Measurements from ENCODE around the gene STIMATE. TPM values are rescaled to one million over a fixed set of nuclear protein-coding genes. Genes with fewer than 3 reads are reported as not detected.

Gene STIMATE
- total and polyA plus RNA-seq, 9 of the 15 experiments (the other 6 are each of a cell fraction or from before 2014, with no cell fraction given), result 0.14 to 7.7 (median 4.9) TPM

DNA sequence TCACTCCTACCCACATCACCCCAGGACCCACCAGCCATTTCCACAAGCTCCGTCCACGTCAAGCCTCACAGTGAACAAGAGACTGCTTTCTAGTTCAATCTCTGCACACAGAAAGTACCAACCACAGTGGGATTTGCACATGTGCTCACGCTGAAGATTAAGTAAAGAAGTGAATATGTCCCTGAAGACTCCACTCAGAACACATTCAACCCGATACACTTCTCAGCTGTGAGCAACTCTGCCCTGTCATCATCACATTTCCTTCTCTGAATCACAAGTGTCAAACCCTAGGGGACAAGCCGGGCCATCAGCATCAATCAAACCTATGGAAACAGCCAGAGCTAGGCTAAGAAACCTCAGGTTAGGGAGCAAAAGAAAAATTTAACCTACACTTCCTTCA, 1.9 kb downstream of the STIMATE start:
- no peak for TF ChIP-seq HLTF (IDR thresholded peaks at IDR 0.05)
- TF ChIP-seq, protein P1, sequence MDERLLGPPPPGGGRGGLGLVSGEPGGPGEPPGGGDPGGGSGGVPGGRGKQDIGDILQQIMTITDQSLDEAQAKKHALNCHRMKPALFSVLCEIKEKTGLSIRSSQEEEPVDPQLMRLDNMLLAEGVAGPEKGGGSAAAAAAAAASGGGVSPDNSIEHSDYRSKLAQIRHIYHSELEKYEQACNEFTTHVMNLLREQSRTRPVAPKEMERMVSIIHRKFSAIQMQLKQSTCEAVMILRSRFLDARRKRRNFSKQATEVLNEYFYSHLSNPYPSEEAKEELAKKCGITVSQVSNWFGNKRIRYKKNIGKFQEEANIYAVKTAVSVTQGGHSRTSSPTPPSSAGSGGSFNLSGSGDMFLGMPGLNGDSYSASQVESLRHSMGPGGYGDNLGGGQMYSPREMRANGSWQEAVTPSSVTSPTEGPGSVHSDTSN (CRISPR knock-in tag; IDR thresholded peaks at IDR 0.05; ENCODE audit: low read depth), result no peak
- TF ChIP-seq, protein P1 (tag; conservative IDR thresholded peaks at IDR 0.05; ENCODE audit: low read depth), result 0 out of 2 replicates have a peak, but pooled peaks have one; percentile 22
- Histone ChIP-seq H3K9me1 (ENCODE audit: control insufficient read depth, insufficient read depth, low read length) (no peaks in the 10 kb centered on the region), H4K20me1 (replicated peaks; ENCODE audit: control insufficient read depth, insufficient read depth, low read length) (no peaks in the 10 kb centered on the region), H3K27ac (ENCODE audit: extremely low read depth, low read depth, low read length) (no peak overlapping the region), H3K79me2 (ENCODE audit: control insufficient read depth, insufficient read depth, low read length) (no peaks in the 10 kb centered on the region), H3K9me3 (replicated peaks; ENCODE audit: control insufficient read depth, insufficient read depth, low read depth, low read length) (no peaks in the 10 kb centered on the region), H3K9ac (ENCODE audit: insufficient read depth in 1 of 2, low read depth in 2 of 2, low read length in 2 of 2) (no peak overlapping the region), H2AFZ (ENCODE audit: low read depth, low read length) (no peak overlapping the region), H3K4me3 (no peak overlapping the region), H3K36me3 (ENCODE audit: control insufficient read depth, insufficient read depth, low read length) (no peaks in the 10 kb centered on the region), H3K4me1 (replicated peaks in 1 of 2; ENCODE audit: control insufficient read depth in 2 of 2, insufficient read depth in 2 of 2, low read length in 2 of 2) (peaks cover 7 to 14% of the 10 kb centered on the region in 2 experiments; a peak in 4 of 5 replicates), H3K27me3 (ENCODE audit: control insufficient read depth in 2 of 2, insufficient read depth in 2 of 2, low read length in 2 of 2) (no peaks in the 10 kb centered on the region), H3K4me2 (ENCODE audit: insufficient read depth, low read length) (no peak overlapping the region)
- no peak for ATAC-seq
- intact Hi-C loops (cut with micrococcal nuclease) (no loop called here), in situ Hi-C loops (cut with MboI) (no loop called here)
- 36% methylated on average over 4 of the region's 5 CpGs for WGBS (ENCODE audit: insufficient coverage, low coverage, missing lambda C conversion rate)
- FAIRE-seq, result no peak
- TSS peak; percentile 33 for BruUV-seq (replicated peaks)
- DNase-seq (ENCODE audit: extremely low read depth in 1 of 4, low spot score in 3 of 4), result no peak
- CTCF ChIA-PET (ENCODE audit: low intra/inter-chr PET ratio), result interaction anchor here (0.6 kb wide), 1 partner anchor 217 kb away, joined by 4 read pairs; no protein-coding TSS in a partner anchor
- POLR2A ChIA-PET, result interaction anchor here (0.5 kb wide), 1 partner anchor 1303 kb away, joined by 4 read pairs; no protein-coding TSS in a partner anchor

Data from K562 (cell line).